K562 (cell line): Measurements from ENCODE around the gene DAZAP1. TPM values are rescaled to one million over a fixed set of nuclear protein-coding genes. Genes with fewer than 3 reads are reported as not detected.

Experiments used
- CCAR2 ChIP-seq: fragments of 200-400 bp; formaldehyde crosslinking; IDR thresholded peaks from 2 replicates; pipeline ENCODE4 v1.6.1; 2017; ENCODE audit warnings: mild to moderate bottlenecking, low read depth, low read length
- CEBPG ChIP-seq, 3 experiments: fragments of 200-800 bp in 1 of 3; sonication (Bioruptor generic) in 1 of 3; sonication (generic) in 1 of 3; formaldehyde crosslinking in 1 of 3; IDR thresholded peaks in 2 of 3; conservative IDR thresholded peaks in 1 of 3; 2 replicates each; pipeline versions ENCODE4 v1.6.1 to v1.8.0; 2016 to 2022; ENCODE audit warnings: missing compliant biosample characterization in 2 of 3, missing genetic modification characterization in 2 of 3, mild to moderate bottlenecking in 1 of 3, missing genetic modification reagents in 1 of 3
- DIDO1 ChIP-seq: fragments of 450-650 bp; IDR thresholded peaks from 2 replicates; pipeline ENCODE4 v1.6.1; 2016; ENCODE audit warnings: low read depth, missing biosample characterization, missing genetic modification characterization
- FOXP4 ChIP-seq: sonication (generic); formaldehyde crosslinking; IDR thresholded peaks from 2 replicates; pipeline ENCODE4 v1.8.0; 2022; ENCODE audit warnings: mild to moderate bottlenecking, missing genetic modification reagents, borderline replicate concordance
- GTF2A2 ChIP-seq: IDR thresholded peaks from 2 replicates; pipeline ENCODE4 v1.6.1; 2016; ENCODE audit warnings: mild to moderate bottlenecking, missing genetic modification characterization, missing compliant biosample characterization
- HCFC1 ChIP-seq: IDR thresholded peaks from 2 replicates; pipeline ENCODE4 v1.6.1; 2012; ENCODE audit warnings: low read depth, low read length, improper control_type of control experiment
- MBD1 ChIP-seq: fragments of 250-450 bp; sonication (Bioruptor Pico); IDR thresholded peaks from 2 replicates; pipeline ENCODE4 v1.8.0; 2022; ENCODE audit warnings: inconsistent platforms
- MTA1 ChIP-seq: fragments of 450-650 bp; IDR thresholded peaks from 2 replicates; pipeline ENCODE4 v1.6.1; 2017; ENCODE audit warnings: borderline replicate concordance
- NUFIP1 ChIP-seq: fragments of 450-650 bp; IDR thresholded peaks from 2 replicates; pipeline ENCODE4 v1.6.1; 2018; ENCODE audit not compliant: partially characterized antibody
- PBX2 ChIP-seq, 2 experiments: IDR thresholded peaks in 1 of 2; conservative IDR thresholded peaks in 1 of 2; 2 replicates each; pipeline ENCODE4 v1.6.1; 2016; ENCODE audit warnings: low read depth in 2 of 2, mild to moderate bottlenecking in 1 of 2, missing compliant biosample characterization in 1 of 2, missing genetic modification characterization in 1 of 2, moderate library complexity in 1 of 2
- PREB ChIP-seq: sonication (generic); formaldehyde crosslinking; IDR thresholded peaks from 2 replicates; pipeline ENCODE4 v1.8.1; 2023; ENCODE audit warnings: mild to moderate bottlenecking, missing genetic modification reagents
- PTTG1 ChIP-seq: fragments of 450-650 bp; IDR thresholded peaks from 2 replicates; pipeline ENCODE4 v1.6.1; 2016; ENCODE audit warnings: low read depth, mild to moderate bottlenecking, missing genetic modification characterization, missing compliant biosample characterization
- RCOR1 ChIP-seq, 2 experiments: IDR thresholded peaks; 2 replicates each; pipeline ENCODE4 v1.6.1; 2012; ENCODE audit warnings: low read depth in 2 of 2, low read length in 2 of 2, borderline replicate concordance in 1 of 2, improper control_type of control experiment in 1 of 2
- STAT5A ChIP-seq: IDR thresholded peaks from 2 replicates; pipeline ENCODE4 v1.6.1; 2012; ENCODE audit warnings: low read length, inconsistent platforms, borderline replicate concordance
- TAF9B ChIP-seq: fragments of 450-650 bp; IDR thresholded peaks from 2 replicates; pipeline ENCODE4 v1.6.1; 2018; ENCODE audit warnings: mild to moderate bottlenecking; ENCODE audit not compliant: partially characterized antibody
- TRIM24 ChIP-seq, 2 experiments: fragments of 450-650 bp; IDR thresholded peaks; 2 replicates each; pipeline ENCODE4 v1.6.1; 2016
- ZKSCAN3 ChIP-seq: fragments of 250-450 bp; sonication (Bioruptor Pico); IDR thresholded peaks from 2 replicates; pipeline ENCODE4 v1.4.0; 2020
- ZNF175 ChIP-seq: fragments of 200-800 bp; sonication (Bioruptor generic); IDR thresholded peaks from 2 replicates; pipeline ENCODE4 v1.6.1; 2016; ENCODE audit warnings: low read depth, mild to moderate bottlenecking, missing genetic modification characterization, missing compliant biosample characterization
- ZNF263 ChIP-seq: sonication (generic); formaldehyde crosslinking; IDR thresholded peaks from 2 replicates; pipeline ENCODE4 v1.8.0; 2022; ENCODE audit warnings: mild to moderate bottlenecking, missing genetic modification reagents, borderline replicate concordance
- polyA plus RNA-seq, 8 experiments: library from polyadenylated mRNA; depleted of rRNA in 4 of 8; stranded (reverse) in 5 of 8; unstranded in 3 of 8; fragments of >200 nt; fragmentation: Nextera tagmentation in 2 of 8; fragmentation: Illumina TruSeq in 1 of 8; extraction: Ambion mirVana in 2 of 8; extraction: Trizol in 1 of 8; gene quantifications; 2 replicates each; pipeline versions ENCODE4 v1.2.1 to v1.2.3, GENCODE V29; 2011 to 2014; ENCODE audit warnings: inconsistent platforms in 1 of 8, missing spikeins in 1 of 8
- total RNA-seq, 7 experiments: library from RNA; depleted of rRNA in 6 of 7; stranded (reverse); fragments of >200 nt in 6 of 7; fragmentation: Illumina TruSeq in 2 of 7; extraction: Trizol in 2 of 7; gene quantifications; 2 replicates each; pipeline versions ENCODE4 v1.2.1 to v1.2.3, GENCODE V29; 2011 to 2021; ENCODE audit warnings: low replicate concordance in 1 of 7

Gene DAZAP1
- total and polyA plus RNA-seq, 9 of the 15 experiments (the other 6 are each of a cell fraction or from before 2014, with no cell fraction given): 10.8 to 289 (median 142) TPM

DNA sequence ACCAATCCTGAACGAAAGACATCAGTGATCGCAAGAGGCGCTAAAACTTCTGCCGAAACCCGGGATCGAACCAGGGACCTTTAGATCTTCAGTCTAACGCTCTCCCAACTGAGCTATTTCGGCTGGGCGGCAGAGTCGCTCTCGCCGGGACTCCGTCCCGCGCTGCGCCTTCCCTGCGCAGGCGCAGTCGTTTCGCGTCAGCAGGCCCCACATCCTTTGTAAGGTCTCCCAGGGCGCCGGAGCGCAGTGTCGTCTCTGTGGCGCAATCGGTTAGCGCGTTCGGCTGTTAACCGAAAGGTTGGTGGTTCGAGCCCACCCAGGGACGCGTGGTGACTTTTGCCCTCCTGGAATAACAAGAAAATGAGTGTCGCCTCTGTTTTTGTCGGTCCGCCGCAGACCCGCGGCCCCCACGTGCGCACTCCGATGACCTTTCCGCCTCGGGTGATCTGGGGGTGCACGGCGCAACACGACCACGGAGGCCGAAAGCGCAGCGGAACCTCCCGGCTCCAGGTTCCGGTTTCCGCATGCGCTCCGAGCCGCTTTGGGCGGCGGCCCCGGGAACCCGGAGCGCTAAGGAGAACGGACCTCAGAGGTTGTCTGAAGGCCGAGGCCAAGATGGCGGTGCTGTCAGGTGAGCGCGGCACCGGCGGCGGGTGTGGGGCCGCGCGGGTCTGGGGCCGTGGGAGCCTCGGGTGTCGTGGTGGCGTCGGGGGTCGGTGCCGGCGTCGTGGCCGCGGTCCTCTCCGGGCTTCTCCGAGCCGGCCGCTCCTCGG is 23.9 kb upstream of the DAZAP1 start, which contains the start of gene NDUFS7 (continued):
- TF ChIP-seq FOXP4 (CRISPR knock-in tag): peak; percentile 82; the same call in 1 of the 2 replicates
- TF ChIP-seq CCAR2: no peak
- no peak for TF ChIP-seq PTTG1 (tag)
- peak; percentile 95 for TF ChIP-seq DIDO1 (tag)
- no peak for TF ChIP-seq ZNF175
- peak; percentile 77 for TF ChIP-seq GTF2A2 (tag)
- TF ChIP-seq MBD1 (CRISPR knock-in tag): no peak
- TF ChIP-seq ZKSCAN3 (CRISPR knock-in tag): no peak
- TF ChIP-seq ZNF263 (CRISPR knock-in tag): peak; percentile 80; the same call in 1 of the 2 replicates
- TF ChIP-seq STAT5A: peak; percentile 35; the same call in 1 of the 2 replicates
- TF ChIP-seq PREB (CRISPR knock-in tag): peak; percentile 100
- TF ChIP-seq PBX2 (CRISPR knock-in tag; IDR thresholded peaks at IDR 0.05; ENCODE audit: low read depth): no peak
- TF ChIP-seq PBX2 (tag; conservative IDR thresholded peaks at IDR 0.05; ENCODE audit: low read depth): no peak
- TF ChIP-seq TRIM24 (IDR thresholded peaks at IDR 0.05): peak in 1 of 2 experiments; percentile 100; a peak in 2 of 4 replicates
- no peak for TF ChIP-seq NUFIP1
- peak; percentile 93 for TF ChIP-seq HCFC1
- TF ChIP-seq TAF9B: no peak
- peak; percentile 90 for TF ChIP-seq MTA1
- peak; percentile 99 for TF ChIP-seq CEBPG (CRISPR knock-in tag; IDR thresholded peaks at IDR 0.05)
- peak; percentile 98 for TF ChIP-seq CEBPG (tag; conservative IDR thresholded peaks at IDR 0.05 in 1 of 2, IDR thresholded peaks at IDR 0.05 in 1 of 2)
- peak in 1 of 2 experiments; percentile 76; a peak in 2 of 4 replicates for TF ChIP-seq RCOR1 (IDR thresholded peaks at IDR 0.05; ENCODE audit: borderline replicate concordance in 1 of 2, low read depth in 2 of 2, low read length in 2 of 2)
